Hepatocyte (in vitro differentiated cells): ENCODE results near the gene AP4E1.

Experiments used
- EZH2 ChIP-seq: fragments of 200-600 bp; sonication (generic); IDR thresholded peaks from 2 replicates; pipeline ENCODE4 v1.6.1; 2016; ENCODE audit warnings: antibody characterized with exemption, mild to moderate bottlenecking, borderline replicate concordance
- EZH2phosphoT487 ChIP-seq: fragments of 200-600 bp; sonication (generic); IDR thresholded peaks from one replicate; pipeline ENCODE4 v1.6.1; 2018; ENCODE audit warnings: antibody characterized with exemption, mild to moderate bottlenecking, low read depth, moderate library complexity; ENCODE audit not compliant: unreplicated experiment, severe bottlenecking
- TF ChIP-seq, protein P1 (sequence below): fragments of 200-600 bp; sonication (generic); IDR thresholded peaks from 2 replicates; pipeline ENCODE4 v1.5.1; 2016; ENCODE audit warnings: antibody characterized with exemption, mild to moderate bottlenecking; ENCODE audit not compliant: poor library complexity

DNA sequence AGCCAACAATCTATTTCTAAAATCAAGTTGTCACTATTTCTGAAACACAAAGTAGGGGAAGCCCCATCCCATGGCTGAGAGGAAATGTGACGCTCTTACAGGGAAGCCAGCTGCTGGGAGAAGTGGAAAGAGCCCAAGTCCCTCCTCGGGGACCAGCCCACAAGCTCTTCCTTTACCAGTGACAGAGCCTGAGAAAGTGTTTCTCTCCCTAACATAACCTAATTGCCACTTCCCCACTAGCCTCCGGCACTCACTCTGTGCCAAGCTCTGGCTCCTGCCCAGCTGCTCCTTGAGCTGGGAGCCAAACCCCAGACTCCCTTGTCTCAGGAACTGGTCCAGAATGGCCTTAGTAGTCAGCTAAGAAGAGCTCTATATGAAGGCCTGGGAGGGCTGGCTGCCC is 143.3 kb downstream of the AP4E1 start:
- TF ChIP-seq, protein P1, sequence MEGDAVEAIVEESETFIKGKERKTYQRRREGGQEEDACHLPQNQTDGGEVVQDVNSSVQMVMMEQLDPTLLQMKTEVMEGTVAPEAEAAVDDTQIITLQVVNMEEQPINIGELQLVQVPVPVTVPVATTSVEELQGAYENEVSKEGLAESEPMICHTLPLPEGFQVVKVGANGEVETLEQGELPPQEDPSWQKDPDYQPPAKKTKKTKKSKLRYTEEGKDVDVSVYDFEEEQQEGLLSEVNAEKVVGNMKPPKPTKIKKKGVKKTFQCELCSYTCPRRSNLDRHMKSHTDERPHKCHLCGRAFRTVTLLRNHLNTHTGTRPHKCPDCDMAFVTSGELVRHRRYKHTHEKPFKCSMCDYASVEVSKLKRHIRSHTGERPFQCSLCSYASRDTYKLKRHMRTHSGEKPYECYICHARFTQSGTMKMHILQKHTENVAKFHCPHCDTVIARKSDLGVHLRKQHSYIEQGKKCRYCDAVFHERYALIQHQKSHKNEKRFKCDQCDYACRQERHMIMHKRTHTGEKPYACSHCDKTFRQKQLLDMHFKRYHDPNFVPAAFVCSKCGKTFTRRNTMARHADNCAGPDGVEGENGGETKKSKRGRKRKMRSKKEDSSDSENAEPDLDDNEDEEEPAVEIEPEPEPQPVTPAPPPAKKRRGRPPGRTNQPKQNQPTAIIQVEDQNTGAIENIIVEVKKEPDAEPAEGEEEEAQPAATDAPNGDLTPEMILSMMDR, result no peak
- TF ChIP-seq EZH2 (no peak), EZH2phosphoT487 (no peak)
